ENCODE results near the gene RRP7A. TPM values are rescaled to one million over a fixed set of nuclear protein-coding genes. Genes with fewer than 3 reads are reported as not detected.

Gene RRP7A
- total RNA-seq, 4 donors from 2014 or later: 21.7 to 33.0 (median 27.3) TPM

DNA sequence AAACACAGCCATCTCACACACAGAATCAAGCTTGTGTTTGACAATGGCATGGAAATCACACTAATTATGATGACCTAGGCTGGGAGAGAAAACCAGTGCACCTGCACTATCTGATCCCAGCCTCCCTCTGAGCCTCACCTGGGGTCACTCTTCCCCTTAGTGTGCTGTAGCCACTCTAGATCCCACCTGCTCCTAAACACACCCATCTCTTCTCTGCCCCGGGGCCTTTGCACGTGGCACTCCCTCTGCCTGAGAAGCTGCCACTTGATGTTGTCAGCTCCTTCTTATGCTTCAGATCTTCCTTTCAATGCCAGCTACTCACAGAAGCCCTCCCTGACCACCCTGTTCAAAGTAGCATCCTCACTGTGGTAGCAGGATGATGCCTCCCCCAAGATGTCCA lies 44.5 kb downstream of the RRP7A start:
- no peaks in the 10 kb centered on the region for H3K9me3 ChIP-seq
- H3K36me3 ChIP-seq: no peaks in the 10 kb centered on the region
- no peaks in the 10 kb centered on the region for H3K4me1 ChIP-seq
- H3K27me3 ChIP-seq: no peaks in the 10 kb centered on the region
- H3K27ac ChIP-seq: no peak overlapping the region
- TF ChIP-seq, protein P1, sequence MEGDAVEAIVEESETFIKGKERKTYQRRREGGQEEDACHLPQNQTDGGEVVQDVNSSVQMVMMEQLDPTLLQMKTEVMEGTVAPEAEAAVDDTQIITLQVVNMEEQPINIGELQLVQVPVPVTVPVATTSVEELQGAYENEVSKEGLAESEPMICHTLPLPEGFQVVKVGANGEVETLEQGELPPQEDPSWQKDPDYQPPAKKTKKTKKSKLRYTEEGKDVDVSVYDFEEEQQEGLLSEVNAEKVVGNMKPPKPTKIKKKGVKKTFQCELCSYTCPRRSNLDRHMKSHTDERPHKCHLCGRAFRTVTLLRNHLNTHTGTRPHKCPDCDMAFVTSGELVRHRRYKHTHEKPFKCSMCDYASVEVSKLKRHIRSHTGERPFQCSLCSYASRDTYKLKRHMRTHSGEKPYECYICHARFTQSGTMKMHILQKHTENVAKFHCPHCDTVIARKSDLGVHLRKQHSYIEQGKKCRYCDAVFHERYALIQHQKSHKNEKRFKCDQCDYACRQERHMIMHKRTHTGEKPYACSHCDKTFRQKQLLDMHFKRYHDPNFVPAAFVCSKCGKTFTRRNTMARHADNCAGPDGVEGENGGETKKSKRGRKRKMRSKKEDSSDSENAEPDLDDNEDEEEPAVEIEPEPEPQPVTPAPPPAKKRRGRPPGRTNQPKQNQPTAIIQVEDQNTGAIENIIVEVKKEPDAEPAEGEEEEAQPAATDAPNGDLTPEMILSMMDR (IDR thresholded peaks at IDR 0.05): no peak
- TF ChIP-seq POLR2A (IDR thresholded peaks at IDR 0.05): no peak
- DNase-seq: no peak
- no peak overlapping the region for H3K4me3 ChIP-seq

DNA sequence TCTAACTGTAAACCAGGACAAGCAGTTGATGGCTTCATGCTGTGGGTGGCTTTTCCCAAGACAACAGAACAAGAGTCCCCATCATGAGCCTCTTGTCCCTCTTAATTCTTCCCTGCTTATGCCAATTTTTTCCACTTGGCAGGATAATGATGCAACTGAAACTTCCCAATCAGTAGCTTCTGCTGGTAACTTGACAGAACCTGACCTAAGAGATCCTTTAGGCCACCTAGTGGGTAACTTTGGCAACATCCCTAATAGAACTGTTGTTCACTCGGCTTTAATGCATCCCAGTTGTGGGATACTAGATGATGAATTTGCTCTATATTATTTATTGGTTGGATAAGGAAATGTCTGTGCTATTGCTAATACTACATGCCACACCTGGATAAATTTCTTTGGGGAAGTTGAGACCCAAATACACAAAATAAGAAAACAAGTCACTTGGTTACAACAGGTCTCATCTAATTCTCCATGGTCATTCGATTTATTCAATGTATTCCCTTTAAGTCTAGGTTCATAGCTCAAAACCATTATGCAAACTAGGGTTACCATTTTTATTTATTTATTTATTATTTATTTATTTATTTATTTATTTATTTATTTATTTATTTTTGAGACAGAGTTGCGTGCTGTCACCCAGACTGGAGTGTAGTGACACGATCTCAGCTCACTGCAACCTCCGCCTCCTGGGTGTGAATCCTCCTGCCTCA lies 46.0 kb downstream of the RRP7A start:
- Histone ChIP-seq H3K4me1 (no peaks in the 10 kb centered on the region), H3K36me3 (no peaks in the 10 kb centered on the region), H3K9me3 (no peaks in the 10 kb centered on the region), H3K27me3 (no peaks in the 10 kb centered on the region), H3K27ac (no peak overlapping the region), H3K4me3 (no peak overlapping the region)
- no peak for DNase-seq
- no peak for TF ChIP-seq POLR2A (IDR thresholded peaks at IDR 0.05)
- TF ChIP-seq, protein P1 (IDR thresholded peaks at IDR 0.05): peak in 5 of 6 experiments; percentile 57 to 77 (median 68)

DNA sequence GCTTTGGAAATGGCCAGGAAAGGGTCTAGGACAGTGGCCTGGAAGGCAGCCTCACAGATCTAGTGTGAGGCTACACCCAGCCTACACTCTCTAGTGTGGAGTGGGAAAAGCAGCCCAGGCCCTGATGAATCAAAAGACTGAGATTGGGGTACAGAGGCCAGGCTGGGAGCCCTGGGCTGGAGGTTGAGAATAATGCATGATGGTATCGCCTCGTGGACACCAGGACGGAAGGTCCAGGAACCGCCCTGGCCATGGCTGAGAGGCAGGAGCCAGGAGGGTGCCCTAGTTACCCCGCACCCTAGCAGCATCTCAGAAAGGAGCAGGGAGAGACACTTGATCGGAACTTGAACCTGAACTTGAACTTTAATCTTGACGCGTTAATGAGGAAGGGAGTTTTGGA lies 46.9 kb downstream of the RRP7A start:
- Histone ChIP-seq H3K4me3 (no peak overlapping the region), H3K36me3 (no peaks in the 10 kb centered on the region), H3K27me3 (no peaks in the 10 kb centered on the region), H3K4me1 (no peaks in the 10 kb centered on the region), H3K9me3 (no peaks in the 10 kb centered on the region), H3K27ac (no peak overlapping the region)
- TF ChIP-seq POLR2A (IDR thresholded peaks at IDR 0.05): no peak
- TF ChIP-seq, protein P1 (IDR thresholded peaks at IDR 0.05): no peak
- DNase-seq: no peak

DNA sequence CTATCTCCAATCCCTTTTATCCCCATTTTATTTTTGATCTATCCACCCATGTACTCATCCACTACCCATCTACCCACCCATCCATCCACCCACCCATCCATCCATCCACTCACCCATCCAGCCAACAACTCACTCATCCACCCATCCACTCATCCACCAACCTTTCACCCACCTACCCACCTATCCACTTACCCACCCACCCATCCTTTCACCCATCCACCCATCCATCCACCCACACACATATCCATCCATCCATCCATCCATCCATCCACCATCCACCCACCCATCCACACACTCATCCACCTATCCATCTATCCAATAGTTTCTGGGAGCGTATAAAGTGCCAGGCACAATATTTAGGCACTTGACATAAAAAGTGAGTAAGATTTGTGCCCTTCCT lies 48.2 kb downstream of the RRP7A start:
- H3K4me3 ChIP-seq: no peak overlapping the region
- no peaks in the 10 kb centered on the region for H3K4me1 ChIP-seq
- no peak overlapping the region for H3K27ac ChIP-seq
- H3K9me3 ChIP-seq: no peaks in the 10 kb centered on the region
- TF ChIP-seq, protein P1 (IDR thresholded peaks at IDR 0.05): no peak
- no peak for TF ChIP-seq POLR2A (IDR thresholded peaks at IDR 0.05)
- DNase-seq: no peak
- H3K27me3 ChIP-seq: no peaks in the 10 kb centered on the region
- no peaks in the 10 kb centered on the region for H3K36me3 ChIP-seq

GRCh38 chr22:42470366-42471082 lies 49.1 kb downstream of the RRP7A start:
- no peak for TF ChIP-seq POLR2A (IDR thresholded peaks at IDR 0.05)
- TF ChIP-seq, protein P1 (IDR thresholded peaks at IDR 0.05): no peak
- no peaks in the 10 kb centered on the region for H3K27me3 ChIP-seq
- no peak for DNase-seq
- no peaks in the 10 kb centered on the region for H3K36me3 ChIP-seq
- no peaks in the 10 kb centered on the region for H3K4me1 ChIP-seq
- H3K27ac ChIP-seq: no peak overlapping the region
- no peak overlapping the region for H3K4me3 ChIP-seq
- H3K9me3 ChIP-seq: no peaks in the 10 kb centered on the region
